RPMI7951 (cell line): ENCODE data around the gene TET1. TPM values are rescaled to one million over a fixed set of nuclear protein-coding genes. Genes with fewer than 3 reads are reported as not detected.
"Not testable (repeated sequence)": the region's sequence is repeated elsewhere in the genome, so short reads cannot be mapped to it uniquely, and the experiment has no call there.

Experiments used
- DNase-seq: peaks from one replicate; pipeline ENCODE4 v3.0.0-alpha.2; 2012; ENCODE audit warnings: low read depth
- total RNA-seq: library from RNA; depleted of rRNA; stranded (reverse); fragments of >200 nt; shearing (Covaris generic); gene quantifications from 2 replicates; pipeline ENCODE4 v1.2.3, GENCODE V29; 2014

TET1 gene
- total RNA-seq, 1 experiment from 2014 or later, result 6.1 TPM

DNA sequence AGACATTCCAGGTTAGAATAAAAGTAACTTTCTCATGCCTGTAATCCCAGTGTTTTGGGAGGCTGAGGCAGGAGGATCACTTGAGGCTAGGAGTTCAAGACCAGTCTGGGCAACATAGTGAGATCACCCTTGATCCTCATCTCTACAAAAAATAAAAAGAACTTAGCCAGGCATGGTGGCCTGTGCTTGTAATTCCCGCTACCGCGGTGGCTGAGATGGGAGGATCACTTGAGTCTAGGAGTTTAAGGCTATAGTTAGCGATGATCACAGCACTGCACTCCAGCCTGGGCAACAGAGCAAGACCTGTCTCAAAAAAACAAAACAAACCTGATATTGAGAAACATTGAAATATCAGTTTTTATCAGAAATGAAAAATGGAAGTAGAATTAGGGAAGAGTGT is 4.6 kb downstream of the TET1 start:
- DNase-seq, result no peak

- no peak for DNase-seq
Measured at GRCh38 chr10:68565658-68566057, 5.5 kb downstream of the TET1 start.

- DNase-seq, result no peak
Measured at GRCh38 chr10:68566351-68566750, 6.2 kb downstream of the TET1 start.

GRCh38 chr10:68566955-68567354 is 6.8 kb downstream of the TET1 start:
- DNase-seq, result no peak

DNA sequence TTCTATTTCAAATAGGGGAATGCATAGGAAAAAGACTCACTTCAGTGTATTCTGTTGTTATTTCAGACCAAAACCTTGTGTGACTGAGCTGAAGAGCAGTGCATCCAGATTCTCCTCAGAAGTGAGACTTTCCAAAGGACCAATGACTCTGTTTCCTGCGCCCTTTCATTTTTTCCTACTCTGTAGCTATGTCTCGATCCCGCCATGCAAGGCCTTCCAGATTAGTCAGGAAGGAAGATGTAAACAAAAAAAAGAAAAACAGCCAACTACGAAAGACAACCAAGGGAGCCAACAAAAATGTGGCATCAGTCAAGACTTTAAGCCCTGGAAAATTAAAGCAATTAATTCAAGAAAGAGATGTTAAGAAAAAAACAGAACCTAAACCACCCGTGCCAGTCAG is 12.0 kb downstream of the TET1 start:
- no peak for DNase-seq

DNA sequence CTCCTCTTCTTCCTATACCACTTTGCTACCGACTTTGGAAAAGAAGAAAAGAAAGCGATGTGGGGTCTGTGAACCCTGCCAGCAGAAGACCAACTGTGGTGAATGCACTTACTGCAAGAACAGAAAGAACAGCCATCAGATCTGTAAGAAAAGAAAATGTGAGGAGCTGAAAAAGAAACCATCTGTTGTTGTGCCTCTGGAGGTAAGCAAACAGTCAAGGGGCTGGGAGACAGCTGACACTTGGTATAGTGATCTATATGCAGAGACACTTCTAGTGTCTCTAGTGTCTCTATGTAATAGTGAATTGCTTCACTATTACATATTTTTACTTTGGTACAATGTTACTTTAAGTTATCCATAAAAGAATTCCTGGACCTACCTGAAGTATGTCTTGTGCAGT is 13.9 kb downstream of the TET1 start:
- no peak for DNase-seq

- DNase-seq, result no peak
Measured at GRCh38 chr10:68576118-68576517, 16.0 kb downstream of the TET1 start.

GRCh38 chr10:68578974-68579373 is 18.8 kb downstream of the TET1 start:
- no peak for DNase-seq

DNA sequence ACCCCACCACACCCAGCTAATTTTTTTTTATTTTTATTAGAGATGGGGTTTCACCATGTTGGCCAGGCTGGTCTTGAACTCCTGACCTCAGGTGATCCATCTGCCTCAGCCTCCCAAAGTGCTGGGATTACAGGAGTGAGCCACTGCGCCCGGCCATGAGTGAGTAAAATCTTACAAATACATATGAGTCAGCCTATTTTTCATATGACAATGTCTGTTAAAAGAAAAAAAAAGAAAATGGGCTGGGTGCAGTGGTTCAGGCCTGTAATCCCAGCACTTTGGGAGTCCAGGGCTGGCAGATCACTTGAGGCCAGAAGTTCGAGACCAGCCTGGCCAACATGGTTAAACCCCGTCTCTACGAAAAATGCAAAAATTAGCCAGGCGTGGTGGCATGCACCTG is 24.1 kb downstream of the TET1 start:
- DNase-seq, result not testable (repeated sequence)

DNA sequence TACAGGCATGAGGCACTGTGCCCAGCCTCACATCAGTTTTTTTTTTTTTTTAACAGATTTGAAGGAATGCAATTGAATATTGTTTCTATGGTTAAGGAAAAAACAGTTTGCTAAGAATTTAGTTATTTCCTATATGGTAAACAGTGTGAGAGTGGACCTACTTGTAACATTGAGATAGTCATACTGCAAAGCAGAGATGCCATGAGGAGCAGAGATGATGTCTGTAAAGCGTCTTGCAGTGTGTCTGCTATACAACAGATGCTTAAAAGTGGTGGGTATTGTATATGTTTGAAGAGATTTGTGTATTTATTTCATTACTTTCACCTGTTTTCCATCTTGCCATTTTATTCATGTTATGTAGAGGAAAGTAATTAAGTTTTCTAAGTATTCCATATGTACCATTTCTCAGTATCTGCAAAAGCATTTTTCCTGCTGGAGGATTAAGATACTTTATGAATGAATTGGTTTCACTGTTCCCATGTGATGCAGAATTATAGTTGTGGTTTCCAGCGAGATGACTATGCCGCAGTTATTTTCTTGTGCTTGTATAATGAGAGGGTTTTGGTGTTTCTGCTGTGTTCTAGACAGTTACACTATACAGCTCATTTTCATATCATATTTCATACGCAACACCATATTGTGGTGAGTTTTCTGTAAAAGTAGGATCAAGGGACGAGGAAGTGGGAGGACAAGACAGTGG is 26.6 kb downstream of the TET1 start:
- DNase-seq, result peak; percentile 31

DNA sequence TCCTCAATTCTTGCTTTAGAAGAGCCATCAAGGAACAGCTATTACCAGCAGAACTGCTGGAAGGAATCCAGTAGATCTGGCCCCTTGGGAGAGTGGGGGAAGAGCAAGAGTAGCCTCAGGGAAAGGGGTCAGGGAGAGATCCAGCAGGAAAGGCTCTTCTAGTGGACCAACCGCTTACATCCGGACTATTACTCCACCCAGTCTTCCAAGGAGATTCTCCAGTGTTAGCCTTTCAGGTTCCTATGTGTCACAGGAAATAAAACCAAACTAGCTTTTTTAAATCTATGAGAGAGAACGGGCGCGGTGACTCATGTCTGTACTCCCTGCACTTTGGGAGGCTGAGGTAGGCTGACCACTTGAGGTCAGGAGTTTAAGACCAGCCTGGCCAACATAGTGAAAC is 34.3 kb downstream of the TET1 start:
- DNase-seq, result peak; percentile 96

GRCh38 chr10:68595513-68595912 is 35.4 kb downstream of the TET1 start:
- no peak for DNase-seq

DNA sequence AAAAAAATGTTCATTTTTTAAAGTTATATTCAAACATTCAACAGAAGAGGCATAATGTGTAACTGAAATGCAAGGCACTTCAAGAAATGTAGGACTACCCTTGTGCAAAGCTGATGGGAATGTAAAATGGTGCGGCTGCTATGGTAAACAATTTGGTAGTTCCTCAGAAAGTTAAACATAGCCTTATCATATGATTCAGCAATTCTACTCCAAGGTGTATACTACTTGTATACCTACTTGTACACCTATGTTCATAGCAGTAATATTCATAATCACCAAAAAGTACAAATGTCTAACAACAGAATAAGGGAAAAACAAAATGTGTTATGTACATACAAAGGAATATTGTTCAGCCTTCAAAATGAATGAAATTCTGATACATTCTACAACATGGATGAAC is 37.3 kb downstream of the TET1 start:
- DNase-seq, result no peak

- DNase-seq, result peak; percentile 57
Measured at GRCh38 chr10:68598978-68599770, 39.0 kb downstream of the TET1 start.

DNA sequence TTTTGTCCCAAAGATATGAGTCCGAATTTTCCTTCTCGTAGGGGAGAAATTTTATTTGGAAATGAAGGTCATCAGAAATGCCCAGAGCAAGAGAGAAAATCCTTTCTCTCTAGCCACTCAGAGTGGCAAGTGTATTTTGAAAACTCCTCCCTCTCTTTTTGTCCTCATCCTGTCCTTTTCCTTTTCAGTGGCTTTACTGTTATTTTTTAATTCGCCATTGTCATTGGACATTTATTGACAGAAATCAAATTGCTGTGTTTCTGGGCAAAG is 39.6 kb downstream of the TET1 start:
- no peak for DNase-seq

DNA sequence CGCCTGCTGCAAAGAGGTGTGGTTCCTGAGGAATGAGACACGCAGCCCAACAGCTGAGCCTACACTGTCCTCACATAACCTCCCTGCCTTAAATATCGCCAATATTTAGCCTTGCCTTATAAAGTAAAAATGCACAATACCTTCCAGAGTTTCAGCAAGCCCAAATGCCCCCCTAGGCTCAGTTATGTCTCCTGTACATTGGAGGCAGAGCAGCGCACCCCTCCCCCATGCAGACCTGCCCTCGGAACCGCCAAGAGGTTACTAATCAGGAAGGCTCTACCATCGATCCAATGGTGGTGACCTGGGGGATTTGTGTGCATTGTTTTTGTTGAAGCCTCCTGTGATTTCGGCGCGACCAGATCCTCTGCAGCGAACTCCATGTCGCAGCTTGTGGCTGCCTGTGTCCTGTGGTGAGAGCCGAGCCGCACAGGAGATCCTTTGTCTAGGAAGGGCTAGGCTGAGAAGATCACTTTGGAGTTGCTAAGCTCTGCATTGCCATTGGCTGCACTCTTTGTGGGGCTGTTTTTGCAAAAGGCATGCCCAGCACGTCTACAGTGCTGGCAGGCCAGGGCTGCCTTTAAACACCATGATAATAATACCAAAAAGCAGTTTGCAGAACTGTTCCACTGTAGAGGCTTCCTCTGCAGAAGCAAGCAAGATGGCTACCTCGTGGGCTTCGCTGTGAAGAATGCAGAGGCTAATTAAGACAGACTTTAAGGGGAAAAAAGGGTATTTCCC is 40.1 kb downstream of the TET1 start:
- DNase-seq, result peak; percentile 89

DNA sequence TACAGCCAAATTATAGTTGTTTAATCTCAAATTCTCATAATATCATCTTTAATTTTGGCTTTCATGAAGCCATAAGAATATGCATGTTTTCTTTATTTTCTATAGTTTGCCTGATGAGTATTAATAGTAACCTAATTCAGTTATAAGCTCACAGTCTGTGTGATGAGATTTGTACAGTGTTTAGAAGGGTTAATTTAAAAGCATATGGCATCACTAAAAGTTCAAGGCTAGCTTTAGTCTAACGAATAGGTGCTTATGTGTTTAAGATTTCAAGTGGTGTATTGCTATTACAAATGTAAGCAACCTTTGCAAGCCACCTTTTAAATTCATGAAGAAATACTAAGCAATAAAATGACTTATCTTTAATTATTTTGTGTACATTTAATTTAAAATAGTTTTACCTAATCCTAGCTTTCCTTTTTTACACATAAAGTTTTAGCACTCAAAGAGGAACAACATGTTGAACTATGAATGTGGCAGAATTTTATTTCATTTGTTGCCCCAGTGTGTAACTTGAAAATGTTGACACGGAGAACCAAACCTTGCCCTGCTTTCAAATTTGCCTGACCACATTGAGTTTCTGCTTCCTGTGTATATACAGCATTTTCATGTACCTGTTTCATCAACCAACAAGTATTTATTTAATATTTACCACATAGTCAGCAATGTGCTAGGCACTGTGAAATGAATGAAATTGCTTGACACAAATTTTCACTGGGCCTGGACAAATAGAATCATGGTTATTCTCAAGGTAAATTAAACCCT is 41.5 kb downstream of the TET1 start:
- no peak for DNase-seq

DNA sequence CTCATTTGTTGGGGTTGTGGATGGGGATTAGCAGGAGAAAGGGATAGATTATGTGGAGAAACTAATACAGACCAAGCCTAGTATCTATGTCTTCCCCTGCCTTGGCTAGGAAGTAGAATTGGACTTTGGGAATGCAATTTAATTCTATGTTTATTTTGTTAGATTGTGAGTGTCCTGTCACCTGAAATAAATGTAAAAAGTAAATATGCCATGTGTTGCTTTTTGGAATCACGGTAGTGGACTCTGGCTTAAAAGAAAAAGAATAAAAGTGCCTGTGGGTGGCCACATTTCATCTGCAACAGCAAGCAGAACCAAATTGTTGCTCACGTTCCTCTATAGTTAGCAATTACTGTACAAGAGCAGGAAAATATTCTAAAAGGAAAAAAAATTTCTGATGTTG is 42.3 kb downstream of the TET1 start:
- no peak for DNase-seq

DNA sequence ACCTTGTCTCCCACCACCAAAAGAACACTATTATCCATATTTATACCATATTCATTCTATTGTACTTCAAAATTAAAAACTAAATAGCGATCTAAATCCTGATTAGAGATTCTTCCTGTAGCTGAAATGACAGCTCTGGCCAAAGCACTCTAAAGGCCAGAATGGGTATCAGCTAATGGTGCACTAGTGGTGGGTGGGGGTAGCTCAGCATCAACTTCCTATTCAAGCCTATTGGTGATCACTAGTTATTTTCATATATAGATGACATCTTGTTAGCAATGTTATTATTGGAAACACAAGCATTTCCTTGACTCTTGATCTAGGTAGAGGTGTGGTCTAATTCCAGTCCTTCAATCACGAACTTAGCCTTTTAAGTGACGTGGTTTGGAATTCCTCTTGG is 43.6 kb downstream of the TET1 start:
- DNase-seq, result no peak

DNA sequence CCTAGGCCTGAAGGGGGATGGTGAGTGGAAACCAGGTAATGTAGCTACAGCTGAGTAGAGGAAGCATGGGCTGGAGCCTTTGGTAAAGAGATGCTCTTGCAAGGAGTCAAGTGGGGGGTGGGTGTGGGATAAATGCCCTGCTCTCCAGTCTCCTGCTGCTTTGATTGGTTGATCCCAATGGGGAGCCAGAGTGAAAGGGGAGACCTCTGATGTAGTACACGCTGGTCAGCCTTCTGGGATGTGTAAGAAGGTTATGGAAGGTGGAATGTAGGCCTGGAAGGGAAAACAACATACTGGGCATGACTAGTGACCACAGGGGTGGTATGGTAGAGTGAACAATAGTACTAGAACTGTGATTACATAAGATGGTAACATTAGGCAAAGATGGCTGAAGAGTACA is 44.3 kb downstream of the TET1 start:
- no peak for DNase-seq

DNA sequence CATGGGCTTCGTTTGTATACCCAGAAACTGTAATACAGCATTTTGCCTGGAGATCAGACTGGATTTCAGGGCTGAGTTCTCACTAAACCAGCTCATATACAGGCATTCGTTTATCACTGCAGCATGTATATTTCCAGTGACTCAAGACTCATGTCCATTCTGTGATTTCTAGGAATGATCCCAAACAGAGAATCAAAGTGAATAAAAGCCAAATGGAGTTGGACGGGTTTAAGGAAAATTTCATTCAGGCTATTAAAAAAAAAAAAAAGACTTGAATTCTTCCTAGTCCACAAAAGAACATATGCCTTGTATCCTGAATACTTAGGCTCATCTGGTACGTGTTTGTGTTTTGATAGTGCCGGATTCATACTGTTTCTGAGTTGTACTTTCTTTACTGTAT is 46.8 kb downstream of the TET1 start:
- no peak for DNase-seq

GRCh38 chr10:68610023-68610422 is 49.9 kb downstream of the TET1 start:
- DNase-seq, result not testable (repeated sequence)
